Measurements from ENCODE around the gene FSTL3.

DNA sequence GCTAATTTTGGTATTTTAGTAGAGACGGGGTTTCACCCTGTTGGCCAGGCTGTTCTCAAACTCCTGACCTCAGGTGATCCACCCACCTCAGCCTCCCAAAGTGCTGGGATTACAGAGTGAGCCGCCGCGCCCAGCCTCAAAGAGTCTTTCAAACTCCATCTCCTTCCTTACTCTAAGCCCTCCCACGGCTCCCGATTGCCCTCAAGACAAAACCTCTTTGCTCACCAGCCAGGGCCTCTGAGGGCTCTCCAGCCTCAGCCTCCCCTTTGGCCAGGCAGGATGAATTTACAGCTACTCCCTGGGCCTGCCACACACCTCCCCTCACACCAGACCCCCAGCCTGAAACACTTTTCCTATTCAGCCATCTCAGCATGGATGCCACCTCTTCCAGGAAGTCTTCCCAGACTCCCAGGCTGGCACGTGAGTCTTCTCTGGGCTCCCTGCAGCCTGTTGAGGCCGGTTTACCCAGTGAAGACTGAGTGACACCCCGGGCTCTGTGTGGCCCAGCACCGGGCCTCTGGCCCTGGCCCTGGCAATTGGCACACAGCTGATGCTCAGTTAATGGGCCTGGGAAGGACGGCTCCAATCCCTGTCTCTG, 11.5 kb downstream of the FSTL3 start:
- TF ChIP-seq, protein P1, sequence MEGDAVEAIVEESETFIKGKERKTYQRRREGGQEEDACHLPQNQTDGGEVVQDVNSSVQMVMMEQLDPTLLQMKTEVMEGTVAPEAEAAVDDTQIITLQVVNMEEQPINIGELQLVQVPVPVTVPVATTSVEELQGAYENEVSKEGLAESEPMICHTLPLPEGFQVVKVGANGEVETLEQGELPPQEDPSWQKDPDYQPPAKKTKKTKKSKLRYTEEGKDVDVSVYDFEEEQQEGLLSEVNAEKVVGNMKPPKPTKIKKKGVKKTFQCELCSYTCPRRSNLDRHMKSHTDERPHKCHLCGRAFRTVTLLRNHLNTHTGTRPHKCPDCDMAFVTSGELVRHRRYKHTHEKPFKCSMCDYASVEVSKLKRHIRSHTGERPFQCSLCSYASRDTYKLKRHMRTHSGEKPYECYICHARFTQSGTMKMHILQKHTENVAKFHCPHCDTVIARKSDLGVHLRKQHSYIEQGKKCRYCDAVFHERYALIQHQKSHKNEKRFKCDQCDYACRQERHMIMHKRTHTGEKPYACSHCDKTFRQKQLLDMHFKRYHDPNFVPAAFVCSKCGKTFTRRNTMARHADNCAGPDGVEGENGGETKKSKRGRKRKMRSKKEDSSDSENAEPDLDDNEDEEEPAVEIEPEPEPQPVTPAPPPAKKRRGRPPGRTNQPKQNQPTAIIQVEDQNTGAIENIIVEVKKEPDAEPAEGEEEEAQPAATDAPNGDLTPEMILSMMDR (IDR thresholded peaks at IDR 0.05; ENCODE audit: low read length), result no peak
- no peak for TF ChIP-seq EZH2 (optimal IDR thresholded peaks at IDR 0.05; ENCODE audit: low read depth, low read length)
- no peak for TF ChIP-seq EZH2phosphoT487 (IDR thresholded peaks at IDR 0.05; ENCODE audit: low read length)

All from MM.1S (cell line).